Glutamatergic neuron (in vitro differentiated cells): ENCODE measurements around the gene PTPRG. TPM values are rescaled to one million over a fixed set of nuclear protein-coding genes. Genes with fewer than 3 reads are reported as not detected.
A peak's percentile ranks its signal among the peaks of the same experiment; 100 is the strongest.

Experiments
- DNase-seq: peaks from one replicate; pipeline ENCODE4 v3.0.0; 2022
- H3K27ac Mint-ChIP-seq: one replicate; pipeline ENCODE4 v1.8.0; 2020; ENCODE audit warnings: mild to moderate bottlenecking, mixed read lengths, inconsistent platforms; ENCODE audit not compliant: unreplicated experiment
- H3K27me3 Mint-ChIP-seq: one replicate; pipeline ENCODE4 v1.8.0; 2020; ENCODE audit warnings: mild to moderate bottlenecking, moderate library complexity, mixed read lengths, inconsistent platforms; ENCODE audit not compliant: unreplicated experiment
- H3K36me3 Mint-ChIP-seq: one replicate; pipeline ENCODE4 v1.8.0; 2020; ENCODE audit warnings: mild to moderate bottlenecking, mixed read lengths, inconsistent platforms; ENCODE audit not compliant: unreplicated experiment
- H3K4me1 Mint-ChIP-seq: one replicate; pipeline ENCODE4 v1.8.0; 2020; ENCODE audit warnings: mild to moderate bottlenecking, low read depth, mixed read lengths, inconsistent platforms; ENCODE audit not compliant: unreplicated experiment
- H3K4me3 Mint-ChIP-seq: one replicate; pipeline ENCODE4 v1.8.0; 2020; ENCODE audit warnings: mild to moderate bottlenecking, mixed read lengths, inconsistent platforms; ENCODE audit not compliant: unreplicated experiment
- H3K9me3 Mint-ChIP-seq: one replicate; pipeline ENCODE4 v1.8.0; 2020; ENCODE audit warnings: mild to moderate bottlenecking, moderate library complexity, mixed read lengths, inconsistent platforms; ENCODE audit not compliant: unreplicated experiment
- total RNA-seq: library from RNA; stranded (reverse); fragmentation: NEBNext Ultra II Directional; extraction: Animal tissue kit (Norgen Biotek cat#: 25700); gene quantifications from one replicate; pipeline ENCODE4 v1.2.1, GENCODE V29; 2021; ENCODE audit not compliant: unreplicated experiment
- TF ChIP-seq, protein P1 (sequence below): fragments of 200-600 bp; sonication (generic); IDR thresholded peaks from one replicate; pipeline ENCODE4 v1.5.0; 2021; ENCODE audit not compliant: partially characterized antibody, unreplicated experiment

The PTPRG gene
- total RNA-seq, 1 donor from 2014 or later, result 52.1 TPM

DNA sequence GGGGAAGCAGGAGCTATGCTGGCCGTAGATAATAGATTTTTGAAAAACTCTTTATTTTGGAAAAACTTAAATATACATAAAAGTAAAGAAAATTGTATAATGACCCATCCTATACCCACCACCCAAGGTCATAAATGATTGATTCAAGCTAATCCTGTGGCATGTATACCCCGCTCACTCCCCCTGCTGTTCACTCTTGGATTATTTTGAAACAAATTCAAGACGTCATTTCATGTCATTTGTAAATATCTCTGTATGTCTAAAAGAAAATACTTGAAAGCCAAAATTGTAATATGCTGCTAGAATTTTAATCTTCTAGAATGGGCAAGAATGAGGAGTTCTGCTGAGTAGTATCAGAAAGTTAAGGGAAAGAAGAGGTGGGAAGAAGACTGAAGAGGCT lies 570.2 kb downstream of the PTPRG start:
- no peak for DNase-seq
- peaks cover 6% of the 10 kb centered on the region for H3K36me3 Mint-ChIP-seq
- H3K27ac Mint-ChIP-seq, result no peak overlapping the region
- no peak overlapping the region for H3K4me3 Mint-ChIP-seq
- TF ChIP-seq, protein P1, sequence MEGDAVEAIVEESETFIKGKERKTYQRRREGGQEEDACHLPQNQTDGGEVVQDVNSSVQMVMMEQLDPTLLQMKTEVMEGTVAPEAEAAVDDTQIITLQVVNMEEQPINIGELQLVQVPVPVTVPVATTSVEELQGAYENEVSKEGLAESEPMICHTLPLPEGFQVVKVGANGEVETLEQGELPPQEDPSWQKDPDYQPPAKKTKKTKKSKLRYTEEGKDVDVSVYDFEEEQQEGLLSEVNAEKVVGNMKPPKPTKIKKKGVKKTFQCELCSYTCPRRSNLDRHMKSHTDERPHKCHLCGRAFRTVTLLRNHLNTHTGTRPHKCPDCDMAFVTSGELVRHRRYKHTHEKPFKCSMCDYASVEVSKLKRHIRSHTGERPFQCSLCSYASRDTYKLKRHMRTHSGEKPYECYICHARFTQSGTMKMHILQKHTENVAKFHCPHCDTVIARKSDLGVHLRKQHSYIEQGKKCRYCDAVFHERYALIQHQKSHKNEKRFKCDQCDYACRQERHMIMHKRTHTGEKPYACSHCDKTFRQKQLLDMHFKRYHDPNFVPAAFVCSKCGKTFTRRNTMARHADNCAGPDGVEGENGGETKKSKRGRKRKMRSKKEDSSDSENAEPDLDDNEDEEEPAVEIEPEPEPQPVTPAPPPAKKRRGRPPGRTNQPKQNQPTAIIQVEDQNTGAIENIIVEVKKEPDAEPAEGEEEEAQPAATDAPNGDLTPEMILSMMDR, result peak; percentile 65
- H3K27me3 Mint-ChIP-seq, result no peaks in the 10 kb centered on the region
- H3K4me1 Mint-ChIP-seq, result peaks cover 7% of the 10 kb centered on the region
- no peaks in the 10 kb centered on the region for H3K9me3 Mint-ChIP-seq

DNA sequence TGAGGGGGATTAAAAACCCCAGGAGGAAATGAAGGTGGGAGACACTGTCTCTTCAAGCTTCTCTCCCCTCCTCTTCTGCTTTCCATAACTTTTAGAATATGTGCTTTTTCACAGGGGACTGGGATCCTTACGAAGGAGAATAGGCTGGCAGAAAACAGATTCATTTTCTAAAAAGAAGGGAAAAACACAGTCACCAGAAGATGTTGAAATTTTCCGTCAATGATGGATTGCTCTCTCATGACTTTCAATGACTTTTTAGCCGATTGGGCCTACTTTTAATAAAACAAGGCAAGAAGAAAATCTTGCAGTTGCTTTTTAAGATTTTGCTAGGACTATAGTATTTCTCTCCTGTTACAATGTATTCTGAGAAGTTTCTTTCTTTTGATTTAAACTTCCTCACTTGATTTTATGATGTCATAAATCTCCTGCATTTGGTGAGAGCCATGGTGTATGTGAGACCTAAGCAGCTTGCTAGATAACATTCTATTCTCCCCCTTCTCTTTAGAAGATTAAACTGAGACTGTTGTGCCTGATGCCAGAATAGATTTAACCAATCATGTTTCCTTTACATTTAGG lies 570.7 kb downstream of the PTPRG start:
- no peak for DNase-seq
- H3K36me3 Mint-ChIP-seq, result peaks cover 10% of the 10 kb centered on the region
- TF ChIP-seq, protein P1, result peak; percentile 19
- H3K27ac Mint-ChIP-seq, result no peak overlapping the region
- H3K9me3 Mint-ChIP-seq, result no peaks in the 10 kb centered on the region
- H3K4me1 Mint-ChIP-seq, result peaks cover 7% of the 10 kb centered on the region
- no peak overlapping the region for H3K4me3 Mint-ChIP-seq
- H3K27me3 Mint-ChIP-seq, result no peaks in the 10 kb centered on the region

DNA sequence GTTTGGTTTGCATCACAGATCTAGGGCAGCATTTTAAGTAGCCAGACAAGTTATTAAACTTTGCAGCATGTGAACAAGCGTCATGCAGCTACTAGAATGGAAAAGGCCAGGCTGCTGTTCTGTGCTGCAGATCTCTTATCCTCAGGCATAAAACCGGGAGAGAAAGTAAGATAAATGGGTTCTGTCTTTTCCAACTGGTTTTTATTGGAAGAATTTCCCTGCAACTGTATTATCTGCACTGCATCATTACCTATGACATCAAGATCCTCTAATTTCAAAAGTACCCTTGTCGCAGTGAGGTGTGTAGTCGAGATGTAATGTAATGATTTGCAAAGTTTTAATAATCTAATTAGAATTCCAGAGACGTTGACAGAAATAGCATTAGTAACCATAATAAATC lies 571.6 kb downstream of the PTPRG start:
- Mint-ChIP-seq H3K4me1 (peaks cover 5% of the 10 kb centered on the region), H3K9me3 (no peaks in the 10 kb centered on the region), H3K36me3 (peaks cover 10% of the 10 kb centered on the region), H3K4me3 (no peak overlapping the region), H3K27ac (no peak overlapping the region), H3K27me3 (no peaks in the 10 kb centered on the region)
- DNase-seq, result no peak
- TF ChIP-seq, protein P1, result no peak

DNA sequence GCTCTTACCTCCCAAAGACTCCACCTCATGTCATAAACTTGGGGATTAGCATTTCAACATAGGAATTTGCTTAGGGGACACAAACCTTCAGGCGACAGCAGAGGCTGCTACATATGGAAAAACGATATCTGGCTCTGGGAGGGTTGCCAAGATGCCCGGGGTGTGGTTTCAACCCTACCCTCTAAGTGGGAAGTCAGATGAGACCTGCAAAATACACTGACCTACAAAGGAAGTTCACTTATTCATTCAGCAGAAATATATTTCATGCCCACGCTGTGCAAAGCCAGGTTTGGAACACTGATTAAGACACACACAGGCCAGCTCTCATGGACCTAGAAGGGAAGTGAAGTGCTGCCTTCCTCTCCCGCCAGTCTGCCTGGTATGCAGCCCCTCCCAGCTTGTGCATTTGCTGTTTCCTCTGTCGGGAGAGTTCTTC lies 572.7 kb downstream of the PTPRG start:
- Mint-ChIP-seq H3K27me3 (no peaks in the 10 kb centered on the region), H3K4me3 (no peak overlapping the region), H3K4me1 (peaks cover 2% of the 10 kb centered on the region)

DNA sequence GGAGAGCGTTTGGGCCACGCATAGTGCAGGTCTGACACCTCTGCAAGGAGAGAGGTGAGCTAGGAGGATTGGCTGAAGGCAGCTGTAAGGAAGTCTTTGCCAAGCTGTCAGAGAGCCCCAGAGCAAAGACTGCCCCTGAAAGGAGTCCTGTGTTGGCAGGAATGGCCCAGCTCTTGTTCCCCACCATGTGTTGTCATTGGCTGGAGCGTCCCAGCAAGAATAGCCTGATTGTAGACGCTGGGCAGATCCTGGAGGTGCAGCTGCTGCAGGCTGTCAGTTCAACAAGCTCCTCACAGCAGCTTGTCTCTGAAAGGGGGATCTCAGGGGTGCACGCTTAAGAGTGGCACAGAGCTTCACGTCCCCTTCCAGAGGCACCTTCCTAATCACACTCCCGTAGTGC lies 574.4 kb downstream of the PTPRG start:
- TF ChIP-seq, protein P1, result no peak
- Mint-ChIP-seq H3K9me3 (no peaks in the 10 kb centered on the region), H3K36me3 (peaks cover 10% of the 10 kb centered on the region), H3K27ac (no peak overlapping the region), H3K4me3 (no peak overlapping the region), H3K27me3 (no peaks in the 10 kb centered on the region), H3K4me1 (peaks cover 2% of the 10 kb centered on the region)
- no peak for DNase-seq

More for the DNA sequence above, 572.7 kb downstream of the PTPRG start:
- Mint-ChIP-seq H3K9me3 (no peaks in the 10 kb centered on the region), H3K36me3 (peaks cover 10% of the 10 kb centered on the region), H3K27ac (no peak overlapping the region)
- TF ChIP-seq, protein P1, result no peak
- DNase-seq, result no peak
